Measurements from ENCODE around the gene EIF4E1B. TPM values are rescaled to one million over a fixed set of nuclear protein-coding genes. Genes with fewer than 3 reads are reported as not detected.

Gene EIF4E1B
- total RNA-seq, 1 donor from 2014 or later, result not detected

DNA sequence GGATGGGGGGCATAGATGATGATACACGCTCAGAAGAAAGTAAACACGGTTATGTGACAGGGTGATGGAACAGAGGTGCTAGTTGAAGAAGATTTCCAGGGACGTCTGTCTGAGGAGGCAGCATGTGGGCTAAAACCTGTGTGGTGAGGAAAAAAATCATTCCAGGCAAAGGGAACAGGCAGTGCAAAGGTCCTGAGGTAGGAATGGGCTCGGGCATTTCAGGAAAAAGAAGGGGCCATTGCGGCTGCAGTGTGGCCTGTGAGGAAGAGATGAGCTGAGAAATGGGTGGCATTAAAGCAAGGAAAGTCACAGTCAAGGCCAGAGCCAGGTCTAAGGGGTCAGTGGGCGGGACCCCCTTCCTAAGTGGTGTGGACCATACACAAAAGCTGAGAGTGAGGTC lies 35.0 kb downstream of the EIF4E1B start:
- Mint-ChIP-seq H3K36me3 (ENCODE audit: unreplicated experiment) (no peaks in the 10 kb centered on the region), H3K27me3 (ENCODE audit: unreplicated experiment) (peaks cover 3% of the 10 kb centered on the region), H3K9me3 (ENCODE audit: unreplicated experiment) (no peaks in the 10 kb centered on the region), H3K27ac (ENCODE audit: unreplicated experiment) (no peak overlapping the region), H3K4me3 (ENCODE audit: unreplicated experiment) (no peak overlapping the region), H3K4me1 (ENCODE audit: low read depth, unreplicated experiment) (peaks cover 10% of the 10 kb centered on the region)
- DNase-seq, result no peak
- TF ChIP-seq, protein P1, sequence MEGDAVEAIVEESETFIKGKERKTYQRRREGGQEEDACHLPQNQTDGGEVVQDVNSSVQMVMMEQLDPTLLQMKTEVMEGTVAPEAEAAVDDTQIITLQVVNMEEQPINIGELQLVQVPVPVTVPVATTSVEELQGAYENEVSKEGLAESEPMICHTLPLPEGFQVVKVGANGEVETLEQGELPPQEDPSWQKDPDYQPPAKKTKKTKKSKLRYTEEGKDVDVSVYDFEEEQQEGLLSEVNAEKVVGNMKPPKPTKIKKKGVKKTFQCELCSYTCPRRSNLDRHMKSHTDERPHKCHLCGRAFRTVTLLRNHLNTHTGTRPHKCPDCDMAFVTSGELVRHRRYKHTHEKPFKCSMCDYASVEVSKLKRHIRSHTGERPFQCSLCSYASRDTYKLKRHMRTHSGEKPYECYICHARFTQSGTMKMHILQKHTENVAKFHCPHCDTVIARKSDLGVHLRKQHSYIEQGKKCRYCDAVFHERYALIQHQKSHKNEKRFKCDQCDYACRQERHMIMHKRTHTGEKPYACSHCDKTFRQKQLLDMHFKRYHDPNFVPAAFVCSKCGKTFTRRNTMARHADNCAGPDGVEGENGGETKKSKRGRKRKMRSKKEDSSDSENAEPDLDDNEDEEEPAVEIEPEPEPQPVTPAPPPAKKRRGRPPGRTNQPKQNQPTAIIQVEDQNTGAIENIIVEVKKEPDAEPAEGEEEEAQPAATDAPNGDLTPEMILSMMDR (IDR thresholded peaks at IDR 0.05; ENCODE audit: partially characterized antibody, unreplicated experiment), result no peak

DNA sequence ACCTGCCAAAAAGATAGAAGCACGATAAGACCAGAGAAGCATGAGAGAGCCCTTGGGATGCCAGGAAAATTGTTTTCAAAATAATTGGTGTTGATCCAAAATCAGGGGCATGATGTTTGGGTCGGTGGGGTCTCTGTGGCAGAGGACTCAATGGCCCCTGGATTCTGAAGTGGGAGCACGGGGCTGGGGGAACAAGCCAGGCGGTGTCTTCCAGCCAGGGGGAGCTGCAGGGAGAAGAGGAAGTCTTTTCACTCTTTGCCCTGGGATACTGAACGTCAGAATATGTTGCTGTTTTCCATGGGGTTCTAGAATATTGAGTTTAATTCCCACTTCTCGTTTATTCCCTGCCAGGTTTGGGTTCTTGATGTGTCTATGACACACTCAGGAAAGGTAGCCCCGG lies 37.2 kb downstream of the EIF4E1B start:
- DNase-seq, result no peak
- Mint-ChIP-seq H3K4me1 (ENCODE audit: low read depth, unreplicated experiment) (peaks cover 16% of the 10 kb centered on the region), H3K27me3 (ENCODE audit: unreplicated experiment) (no peaks in the 10 kb centered on the region), H3K4me3 (ENCODE audit: unreplicated experiment) (no peak overlapping the region), H3K36me3 (ENCODE audit: unreplicated experiment) (no peaks in the 10 kb centered on the region), H3K27ac (ENCODE audit: unreplicated experiment) (no peak overlapping the region), H3K9me3 (ENCODE audit: unreplicated experiment) (no peaks in the 10 kb centered on the region)
- TF ChIP-seq, protein P1 (IDR thresholded peaks at IDR 0.05; ENCODE audit: partially characterized antibody, unreplicated experiment), result no peak

DNA sequence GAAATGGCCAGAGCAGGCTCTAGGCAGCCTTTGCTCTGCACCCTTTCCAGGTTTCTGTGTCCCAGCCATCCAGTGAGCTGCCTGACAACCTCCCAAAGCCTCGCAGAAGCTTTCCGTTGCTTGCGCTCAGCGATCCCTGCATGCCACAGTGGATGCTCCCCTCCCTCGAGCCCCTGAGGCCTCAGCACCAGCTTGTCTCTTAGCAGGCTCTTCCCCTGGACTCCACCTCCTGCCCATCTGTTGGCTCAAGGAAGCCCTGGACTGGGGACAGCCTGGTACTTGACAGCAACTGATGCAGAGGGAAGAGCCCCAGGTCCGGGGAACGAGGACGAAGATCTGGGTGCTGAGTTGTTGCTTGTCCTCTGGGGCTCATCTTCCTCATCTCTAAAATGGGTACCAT lies 40.0 kb downstream of the EIF4E1B start:
- DNase-seq, result no peak
- Mint-ChIP-seq H3K4me1 (ENCODE audit: low read depth, unreplicated experiment) (peaks cover 11% of the 10 kb centered on the region), H3K27ac (ENCODE audit: unreplicated experiment) (peak overlapping the region; percentile 55), H3K36me3 (ENCODE audit: unreplicated experiment) (no peaks in the 10 kb centered on the region), H3K9me3 (ENCODE audit: unreplicated experiment) (no peaks in the 10 kb centered on the region), H3K27me3 (ENCODE audit: unreplicated experiment) (peaks cover 4% of the 10 kb centered on the region), H3K4me3 (ENCODE audit: unreplicated experiment) (no peak overlapping the region)
- TF ChIP-seq, protein P1 (IDR thresholded peaks at IDR 0.05; ENCODE audit: partially characterized antibody, unreplicated experiment), result no peak

DNA sequence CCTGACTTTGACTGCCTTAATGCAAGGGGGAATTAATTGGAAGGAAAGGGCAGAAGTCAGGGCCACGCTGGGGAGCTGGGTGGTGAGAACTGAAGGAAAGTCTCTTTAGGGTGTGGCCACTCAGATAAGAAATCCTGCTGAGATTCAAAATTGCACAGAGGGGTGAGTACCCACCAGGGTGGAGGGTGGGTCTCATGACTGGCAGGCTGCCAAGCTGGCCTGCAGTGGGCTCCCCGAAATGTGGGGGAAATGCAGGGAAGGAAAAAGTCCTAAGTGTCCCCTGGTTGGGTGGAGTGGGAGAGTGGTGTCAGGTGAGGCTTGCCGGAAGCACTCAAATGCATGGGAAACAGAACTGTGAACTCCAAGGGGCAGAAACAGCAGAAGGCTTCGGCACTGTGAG lies 40.9 kb downstream of the EIF4E1B start:
- Mint-ChIP-seq H3K4me1 (ENCODE audit: low read depth, unreplicated experiment) (peaks cover 14% of the 10 kb centered on the region), H3K36me3 (ENCODE audit: unreplicated experiment) (no peaks in the 10 kb centered on the region), H3K27me3 (ENCODE audit: unreplicated experiment) (peaks cover 4% of the 10 kb centered on the region), H3K27ac (ENCODE audit: unreplicated experiment) (no peak overlapping the region), H3K4me3 (ENCODE audit: unreplicated experiment) (no peak overlapping the region), H3K9me3 (ENCODE audit: unreplicated experiment) (peaks cover 2% of the 10 kb centered on the region)
- DNase-seq, result no peak
- TF ChIP-seq, protein P1 (IDR thresholded peaks at IDR 0.05; ENCODE audit: partially characterized antibody, unreplicated experiment), result no peak

DNA sequence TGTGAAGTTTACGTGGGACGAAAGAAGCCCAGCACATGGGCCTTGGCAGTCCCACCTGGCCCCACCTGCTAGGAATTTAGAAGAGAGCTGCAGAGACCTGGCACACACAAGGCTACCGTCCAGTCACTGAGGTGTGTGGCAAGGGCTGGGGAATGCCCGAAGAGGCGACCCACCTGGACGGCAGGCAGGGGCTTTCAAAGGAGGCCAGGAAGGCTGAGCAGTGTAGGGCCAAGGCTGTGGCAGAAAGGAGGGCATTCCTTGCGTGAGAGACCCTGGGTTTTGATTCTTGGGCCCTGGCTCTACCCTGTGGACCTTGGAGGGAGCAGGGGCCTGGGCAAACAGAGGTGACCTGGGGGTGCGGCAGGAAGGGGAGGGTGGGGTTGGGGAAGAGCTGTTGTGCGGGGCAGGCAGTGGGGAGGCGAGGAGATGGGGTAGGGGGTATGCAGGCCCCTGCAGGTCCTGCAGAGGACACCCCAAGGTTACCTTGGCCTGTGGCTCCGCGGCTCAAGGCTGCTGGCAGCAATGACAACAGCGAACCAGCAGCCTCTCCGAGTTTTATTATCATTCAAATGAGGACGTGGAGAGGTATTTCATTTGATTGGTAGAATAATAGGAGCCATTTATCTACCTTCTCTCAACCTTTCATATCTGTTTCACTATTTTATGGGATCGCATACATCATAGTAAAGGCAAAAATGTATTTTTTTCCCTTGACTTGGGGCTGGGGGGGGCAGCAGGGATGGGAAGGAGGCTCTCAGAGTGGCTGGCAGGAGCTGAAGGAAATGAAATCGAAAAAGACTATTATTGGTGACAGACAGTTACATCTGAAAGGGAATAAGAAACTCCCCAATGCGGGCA lies 41.6 kb downstream of the EIF4E1B start:
- DNase-seq, result no peak
- Mint-ChIP-seq H3K27me3 (ENCODE audit: unreplicated experiment) (peaks cover 4% of the 10 kb centered on the region), H3K4me3 (ENCODE audit: unreplicated experiment) (no peak overlapping the region), H3K27ac (ENCODE audit: unreplicated experiment) (no peak overlapping the region), H3K4me1 (ENCODE audit: low read depth, unreplicated experiment) (peaks cover 17% of the 10 kb centered on the region), H3K9me3 (ENCODE audit: unreplicated experiment) (peaks cover 2% of the 10 kb centered on the region), H3K36me3 (ENCODE audit: unreplicated experiment) (no peaks in the 10 kb centered on the region)
- TF ChIP-seq, protein P1 (IDR thresholded peaks at IDR 0.05; ENCODE audit: partially characterized antibody, unreplicated experiment), result no peak

Data from glutamatergic neuron (in vitro differentiated cells).